Endothelial cell of umbilical vein (primary cell): ENCODE measurements around the gene PRKAG1. TPM values are rescaled to one million over a fixed set of nuclear protein-coding genes. Genes with fewer than 3 reads are reported as not detected.
A peak's percentile ranks its signal among the peaks of the same experiment; 100 is the strongest.

Source experiments
- BruUV-seq: library from RNA; stranded (reverse); fragments of 400-500 nt; replicated peaks from 2 replicates; lab custom pipeline; 2021; lab: Mats Ljungman, UMichigan
- CTCF ChIA-PET: fragments of 300-600, 350-600 bp; sonication (Branson Sonifier 250); formaldehyde crosslinking; loops from one replicate; lab custom pipeline; 2021; ENCODE audit warnings: antibody characterized with exemption, inconsistent platforms; lab: Charles Lee
- POLR2A ChIA-PET: fragments of 300-600, 350-600 bp; sonication (Branson Sonifier 250); formaldehyde crosslinking; loops from one replicate; lab custom pipeline; 2021; ENCODE audit warnings: antibody characterized with exemption, inconsistent platforms; lab: Charles Lee
- DNase-seq: peaks from one replicate; pipeline ENCODE4 v3.0.0-alpha.2; 2011; ENCODE audit warnings: low read depth, low spot score
- FAIRE-seq: peaks from 2 replicates; lab custom pipeline; 2011; peaks lifted over from hg19 to GRCh38; lab: Jason Lieb, UNC
- H2AFZ ChIP-seq: 2 replicates; pipeline ENCODE4 v1.6.0; 2012; ENCODE audit warnings: low read depth, low read length, control low read depth, inconsistent platforms
- H3K27ac ChIP-seq: 2 replicates; pipeline ENCODE4 v1.5.1; 2011; ENCODE audit warnings: low read depth, mild to moderate bottlenecking, control low read depth, low read length, moderate library complexity; ENCODE audit not compliant: insufficient read depth
- H3K27me3 ChIP-seq, 2 experiments: 2 replicates each; pipeline versions ENCODE4 v1.6.0 to v1.6.1; 2011; ENCODE audit warnings: low read length in 2 of 2, mixed read lengths in 1 of 2; ENCODE audit not compliant: control insufficient read depth in 2 of 2, insufficient read depth in 2 of 2
- H3K36me3 ChIP-seq, 2 experiments: 2 replicates in 1 of 2; 3 replicates in 1 of 2; pipeline ENCODE4 v1.5.1; 2011; ENCODE audit warnings: low read length in 2 of 2, mild to moderate bottlenecking in 1 of 2, moderate library complexity in 1 of 2; ENCODE audit not compliant: control insufficient read depth in 2 of 2, insufficient read depth in 2 of 2; ENCODE audit errors: extremely low read depth in 1 of 2
- H3K4me1 ChIP-seq: 3 replicates; pipeline ENCODE4 v1.5.1; 2011; ENCODE audit warnings: mild to moderate bottlenecking, low read length; ENCODE audit not compliant: control insufficient read depth, insufficient read depth; ENCODE audit errors: extremely low read depth
- H3K4me2 ChIP-seq: 2 replicates; pipeline ENCODE4 v1.6.1; 2011; ENCODE audit warnings: low read length, control low read depth, mixed read lengths; ENCODE audit not compliant: insufficient read depth
- H3K4me3 ChIP-seq, 3 experiments: fragments of 200-600 bp in 1 of 3; sonication (generic), shearing (Covaris generic) in 1 of 3; replicated peaks in 1 of 3; 2 replicates each; pipeline ENCODE4 v1.5.1; 2011 to 2016; ENCODE audit warnings: control low read depth in 3 of 3, low read length in 3 of 3, mild to moderate bottlenecking in 2 of 3, inconsistent platforms in 1 of 3, low read depth in 1 of 3, moderate library complexity in 1 of 3; ENCODE audit not compliant: insufficient read depth in 1 of 3
- H3K79me2 ChIP-seq: 2 replicates; pipeline ENCODE4 v1.6.0; 2012; ENCODE audit warnings: low read length, inconsistent platforms; ENCODE audit not compliant: control insufficient read depth, insufficient read depth
- H3K9ac ChIP-seq: replicated peaks from 2 replicates; pipeline ENCODE3; 2011; ENCODE audit warnings: low read length, control low read depth; ENCODE audit not compliant: insufficient read depth; ENCODE audit errors: extremely low read depth
- H3K9me1 ChIP-seq: replicated peaks from 3 replicates; pipeline ENCODE4 v1.6.0; 2011; ENCODE audit warnings: mild to moderate bottlenecking, low read length; ENCODE audit not compliant: control insufficient read depth, insufficient read depth; ENCODE audit errors: extremely low read depth
- H3K9me3 ChIP-seq: replicated peaks from 2 replicates; pipeline ENCODE4 v1.5.1; 2012; ENCODE audit warnings: low read length, inconsistent platforms; ENCODE audit not compliant: control insufficient read depth, insufficient read depth
- H4K20me1 ChIP-seq: replicated peaks from 2 replicates; pipeline ENCODE3; 2011; ENCODE audit warnings: mild to moderate bottlenecking, low read length; ENCODE audit not compliant: control insufficient read depth, insufficient read depth; ENCODE audit errors: extremely low read depth
- CTCF ChIP-seq, 2 donors: IDR thresholded peaks; 1 replicate in 1 of 2; 2 replicates in 1 of 2; pipeline ENCODE4 v1.5.1; 2011; ENCODE audit warnings: low read length in 2 of 2, mild to moderate bottlenecking in 2 of 2, moderate library complexity in 2 of 2, control low read depth in 1 of 2, inconsistent platforms in 1 of 2, low read depth in 1 of 2; ENCODE audit not compliant: insufficient read depth in 1 of 2; ENCODE audit errors: extremely low read depth in 1 of 2
- EZH2 ChIP-seq: IDR thresholded peaks from 2 replicates; pipeline ENCODE4 v1.6.1; 2012; ENCODE audit warnings: borderline replicate concordance, low read depth, mild to moderate bottlenecking, moderate library complexity, low read length, inconsistent platforms; ENCODE audit not compliant: severe bottlenecking
- GATA2 ChIP-seq: IDR thresholded peaks from 2 replicates; pipeline ENCODE4 v1.7.0; 2011; ENCODE audit warnings: low read depth, mild to moderate bottlenecking, moderate library complexity, mixed read lengths, low read length; ENCODE audit not compliant: insufficient read length, insufficient read depth
- MAX ChIP-seq: IDR thresholded peaks from 2 replicates; pipeline ENCODE4 v1.6.1; 2011; ENCODE audit not compliant: insufficient read depth, insufficient read length
- dilution Hi-C: fragments of 300-500 bp; cut with MboI; formaldehyde crosslinking; loops from one replicate; pipeline ENCODE4 v1.15.0; 2019; ENCODE audit warnings: low sequenced_read_pairs; ENCODE audit not compliant: extremely low pct_ligation_motif_present
- intact Hi-C: fragments of 100-400 bp; cut with micrococcal nuclease; formaldehyde crosslinking; loops from one replicate; pipeline ENCODE4 v1.10.0; 2022
- polyA plus RNA-seq, 4 experiments: library from polyadenylated mRNA; depleted of rRNA in 3 of 4; stranded (reverse) in 3 of 4; unstranded in 1 of 4; fragments of >200 nt; gene quantifications; 2 replicates each; pipeline versions ENCODE4 v1.2.1 to v1.2.3, GENCODE V29; 2011 to 2012; ENCODE audit warnings: missing spikeins in 1 of 4
- total RNA-seq: library from RNA; stranded (reverse); gene quantifications from 2 replicates; pipeline ENCODE4 v1.2.3, GENCODE V29; 2021

PRKAG1 gene
- total and polyA plus RNA-seq, 2 donors (not counting 3 experiments of a cell fraction or from before 2014, with no cell fraction given): 52.1 to 54.9 TPM

GRCh38 chr12:48996794-48997718 lies 21.5 kb downstream of the PRKAG1 start:
- H3K27ac ChIP-seq: no peak overlapping the region
- H3K4me3 ChIP-seq: peak overlapping the region in 1 of 3 experiments; percentile 25
- H3K27me3 ChIP-seq: peaks cover 18 to 26% of the 10 kb centered on the region in 2 experiments
- no peaks in the 10 kb centered on the region for H3K79me2 ChIP-seq
- DNase-seq: peak; percentile 67
- intact Hi-C loops: loop anchor here (1.0 kb wide), 2 partner anchors 21 to 124 kb away; partner anchors contain the start of gene PRKAG1
- dilution Hi-C loops: no loop called here
- TF ChIP-seq CTCF (IDR thresholded peaks at IDR 0.05; ENCODE audit: extremely low read depth in 1 of 2, insufficient read depth in 1 of 2, low read depth in 1 of 2, low read length in 2 of 2) (peak; percentile 74 to 90), GATA2 (no peak), EZH2 (peak; percentile 78), MAX (no peak)
- BruUV-seq: no TSS peak
- peaks cover 4 to 5% of the 10 kb centered on the region in 2 experiments for H3K36me3 ChIP-seq
- H3K4me1 ChIP-seq: peaks cover 11% of the 10 kb centered on the region
- H4K20me1 ChIP-seq: no peaks in the 10 kb centered on the region
- ChIA-PET CTCF (interaction anchor here (0.5 to 10.5 kb wide), 43 partner anchors 9 to 238 kb away, joined by 3 to 175 read pairs (median 5); partner anchors contain the start of genes ARF3, DDX23, FKBP11 and LMBR1L), POLR2A (no interaction called here)
- FAIRE-seq: peak; percentile 94
- H3K9me1 ChIP-seq: no peaks in the 10 kb centered on the region
- no peak overlapping the region for H3K9ac ChIP-seq
- peak overlapping the region; percentile 10 for H3K4me2 ChIP-seq
- H3K9me3 ChIP-seq: no peaks in the 10 kb centered on the region
- H2AFZ ChIP-seq: peak overlapping the region; percentile 75
